Activated CD8-positive, alpha-beta memory T cell treated with anti-CD3 and anti-CD28 coated beads, Interleukin-2, amount 50 U/mL, for 1 hour (primary cell): Measurements from ENCODE around the gene SAMD3.
"Not testable (repeated sequence)": the region's sequence is repeated elsewhere in the genome, so short reads cannot be mapped to it uniquely, and the experiment has no call there.

Experiments
- DNase-seq: peaks from one replicate; pipeline ENCODE4 v3.0.0-alpha.2; 2020; ENCODE audit errors: extremely low read depth

SAMD3 gene

DNA sequence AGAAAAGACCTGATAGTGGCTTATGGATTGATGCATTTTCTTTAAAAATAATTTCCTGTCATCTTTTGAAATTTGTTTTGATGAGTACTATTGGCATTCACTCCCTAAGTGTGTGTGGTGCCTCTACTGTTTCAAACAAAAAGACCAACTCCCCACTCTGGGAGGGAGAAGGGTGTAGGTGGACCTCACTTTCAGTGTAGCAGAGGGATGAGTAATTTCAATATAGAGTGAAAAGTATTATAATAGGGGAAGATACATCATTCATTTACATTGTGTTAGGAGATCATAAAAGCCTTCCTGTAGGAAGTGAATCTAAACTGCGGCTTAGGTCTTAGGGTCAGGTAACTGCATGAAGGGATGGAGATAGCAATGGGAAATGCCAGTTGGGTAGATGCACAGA is 46.4 kb downstream of the SAMD3 start:
- no peak for DNase-seq

DNA sequence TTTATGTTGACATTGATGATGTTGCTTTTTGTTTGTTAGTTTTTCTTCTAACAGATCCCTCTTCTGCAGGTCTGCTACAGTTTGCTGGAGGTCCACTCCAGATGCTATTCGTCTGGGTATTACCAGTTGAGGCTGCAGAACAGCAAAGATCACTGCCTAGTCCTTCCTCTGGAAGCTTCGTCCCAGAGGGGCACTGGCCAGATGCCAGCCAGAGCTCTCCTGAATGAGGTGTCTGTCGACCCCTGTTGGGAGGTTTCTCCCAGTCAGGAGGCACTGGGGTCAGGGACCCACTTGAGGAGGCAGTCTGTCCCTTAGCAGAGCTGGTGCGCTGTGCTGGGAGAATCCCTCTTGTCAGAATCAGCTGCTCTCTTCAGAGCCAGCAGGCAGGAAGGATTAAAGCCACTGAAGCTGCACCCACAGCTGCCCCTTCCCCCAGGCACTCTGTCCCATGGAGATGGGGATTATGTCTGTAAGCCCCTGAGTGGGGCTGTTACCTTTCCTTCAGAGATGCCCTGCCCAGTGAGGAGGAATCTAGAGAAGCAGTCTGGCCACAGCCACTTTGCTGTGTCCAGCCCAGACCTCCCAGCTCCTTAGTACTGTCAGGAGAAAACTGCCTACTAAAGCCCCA is 49.3 kb downstream of the SAMD3 start:
- DNase-seq, result not testable (repeated sequence)

DNA sequence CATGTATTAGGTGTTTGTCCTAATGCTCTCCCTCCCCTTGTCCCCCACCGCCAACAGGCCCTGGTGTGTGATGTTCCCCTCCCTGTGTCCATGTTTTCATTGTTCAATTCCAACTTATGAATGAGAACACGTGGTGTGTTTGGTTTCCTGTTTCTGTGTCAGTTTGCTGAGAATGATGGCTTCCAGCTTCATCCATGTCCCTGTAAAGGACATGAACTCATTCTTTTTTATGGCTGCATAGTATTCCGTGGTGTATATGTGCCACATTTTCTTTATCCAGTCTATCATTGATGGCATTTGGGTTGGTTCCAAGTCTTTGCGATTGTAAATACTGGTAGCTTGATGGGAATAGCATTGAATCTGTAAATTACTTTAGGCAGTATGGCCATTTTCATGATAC is 52.6 kb downstream of the SAMD3 start:
- DNase-seq, result not testable (repeated sequence)

DNA sequence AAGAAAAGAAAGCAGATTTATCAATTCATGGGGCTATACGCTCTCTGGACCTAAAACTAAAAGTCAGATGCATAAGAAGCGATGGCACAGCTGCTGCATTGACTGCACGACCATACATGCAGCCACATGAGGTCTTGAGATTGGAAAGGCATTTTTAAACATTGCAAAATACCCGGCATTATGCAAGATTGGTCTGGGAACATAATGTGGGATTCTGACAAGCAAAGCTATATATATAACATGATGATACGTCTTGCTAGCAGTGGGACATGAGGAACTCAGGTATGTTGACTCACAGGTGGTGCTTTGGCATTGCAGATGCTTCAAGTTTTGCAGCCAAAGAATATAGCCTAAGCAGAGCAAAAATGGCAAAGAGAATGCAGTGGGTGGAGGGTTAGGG is 55.1 kb downstream of the SAMD3 start:
- DNase-seq, result no peak

DNA sequence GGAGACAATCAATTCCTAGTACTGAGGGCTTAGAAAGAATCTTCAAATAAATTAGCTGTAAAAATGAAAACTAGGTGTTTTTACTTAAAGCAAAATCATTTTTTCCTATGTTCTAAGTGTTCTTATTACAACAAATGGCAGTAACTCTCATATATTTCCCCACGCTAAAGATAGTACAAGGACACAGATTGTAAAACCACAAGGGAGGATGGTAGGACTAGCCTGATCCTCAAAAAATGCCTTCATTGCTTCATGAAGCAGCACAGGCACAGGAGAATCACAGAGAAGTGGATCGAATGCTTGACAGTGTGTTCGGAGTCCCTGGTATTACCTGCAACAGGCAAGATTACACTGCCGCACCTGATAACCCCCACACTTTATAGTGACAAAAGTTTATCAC is 58.5 kb downstream of the SAMD3 start:
- DNase-seq, result no peak

DNA sequence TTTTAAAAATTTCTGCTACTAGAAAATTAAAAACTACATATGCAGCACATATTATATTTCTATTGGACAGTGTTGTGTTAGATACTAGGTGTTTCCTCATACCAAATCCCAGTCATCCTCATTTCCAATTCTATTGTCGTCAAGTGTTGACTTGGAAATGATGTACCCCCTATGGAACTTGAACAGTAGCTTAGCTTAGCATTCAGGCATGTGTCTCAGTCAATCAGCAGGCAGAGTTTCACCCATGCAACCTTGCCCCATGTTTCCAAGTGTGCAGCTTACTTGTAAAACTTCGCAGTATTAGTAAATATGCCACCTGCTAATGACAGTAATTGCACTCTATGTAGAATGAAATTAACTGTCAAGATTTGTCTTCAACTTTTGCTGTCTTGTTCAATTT is 59.5 kb downstream of the SAMD3 start:
- no peak for DNase-seq

DNA sequence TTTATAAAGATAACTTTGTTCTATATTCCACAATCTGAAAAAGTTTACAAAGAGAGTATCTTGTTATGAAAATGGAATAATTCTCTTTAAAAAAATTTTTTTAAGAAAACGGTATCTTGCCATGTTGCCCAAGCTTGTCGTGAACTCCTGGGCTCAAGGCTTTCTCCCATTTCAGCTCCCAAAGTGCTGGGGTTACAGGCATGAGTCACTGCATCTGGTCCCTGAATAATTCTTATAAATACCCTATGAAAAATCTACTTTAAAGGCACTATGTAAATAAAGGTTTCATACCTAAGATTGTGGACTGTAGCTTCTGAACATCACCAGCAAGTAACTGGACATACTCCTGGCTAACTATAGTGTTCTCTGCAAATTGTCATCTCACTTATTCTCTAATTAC is 60.3 kb downstream of the SAMD3 start:
- no peak for DNase-seq

DNA sequence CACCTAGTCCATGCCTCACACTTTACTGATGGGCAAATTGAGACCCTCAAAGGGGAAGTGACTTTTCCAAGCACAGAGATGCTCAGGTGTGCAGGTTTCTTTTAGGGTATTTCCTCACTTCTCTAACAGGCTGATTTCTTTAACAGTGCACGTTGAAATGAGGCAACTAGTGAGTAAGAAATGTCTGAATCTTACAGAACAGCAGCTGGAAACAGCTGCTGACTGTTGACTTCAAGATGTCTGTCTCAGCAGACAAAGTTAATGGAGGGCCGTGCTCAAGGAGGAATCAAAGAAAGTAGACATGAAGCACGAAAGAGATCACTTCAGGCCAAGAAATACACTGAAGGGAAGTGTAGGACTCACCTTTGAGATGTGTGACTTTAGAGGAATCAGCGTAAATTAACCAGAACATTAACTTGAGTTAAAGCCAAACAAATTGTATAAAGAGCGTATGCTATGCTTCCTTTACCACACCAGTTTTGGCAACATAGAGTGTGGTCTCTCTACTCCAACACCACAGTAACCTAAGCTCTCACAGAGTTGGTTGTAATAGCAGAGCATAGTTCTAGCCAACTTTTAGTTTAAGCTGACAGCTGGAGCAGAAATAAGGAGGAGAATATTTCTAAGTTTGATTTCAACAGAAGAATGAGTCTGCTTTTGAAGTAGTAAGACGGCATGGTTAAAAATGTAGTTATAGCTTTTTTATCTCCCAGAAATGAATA is 60.9 kb downstream of the SAMD3 start:
- DNase-seq, result no peak

DNA sequence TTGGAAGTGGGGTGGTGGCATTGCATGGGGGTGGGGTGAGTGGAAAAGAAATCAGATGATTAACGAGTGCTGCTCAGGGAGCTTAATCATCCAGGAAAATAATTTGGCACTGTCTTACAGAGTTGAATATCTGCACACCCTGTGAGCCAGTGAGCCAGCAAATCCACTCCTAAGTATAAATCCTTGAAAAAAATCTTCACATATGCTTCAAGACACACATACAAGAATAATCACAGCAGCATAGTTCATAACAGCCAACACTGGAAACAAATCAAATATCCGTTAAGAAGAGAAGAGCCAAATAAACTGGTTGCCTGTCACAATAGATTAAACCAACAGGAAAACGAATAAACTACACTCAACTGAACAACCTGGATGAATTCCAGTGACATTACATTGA is 62.8 kb downstream of the SAMD3 start:
- no peak for DNase-seq

DNA sequence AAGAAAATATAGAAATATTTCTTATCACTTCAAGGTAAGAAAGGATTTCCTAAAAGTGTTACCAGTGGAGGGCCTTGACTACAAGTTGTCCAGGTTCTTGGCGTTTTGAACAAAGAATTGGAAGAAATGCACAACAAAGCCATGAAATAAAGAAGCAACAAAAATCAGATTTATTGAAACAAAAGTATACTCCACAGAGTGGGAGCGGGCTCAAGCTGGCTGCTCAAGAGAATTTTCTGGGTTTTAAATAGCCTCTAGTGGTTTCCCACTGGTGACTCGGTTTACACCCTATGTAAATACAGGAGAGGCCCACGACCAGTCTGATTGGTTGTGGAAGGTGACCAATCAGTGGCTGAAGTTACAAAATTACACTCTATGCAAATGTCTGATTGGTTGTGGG is 64.2 kb downstream of the SAMD3 start:
- no peak for DNase-seq

DNA sequence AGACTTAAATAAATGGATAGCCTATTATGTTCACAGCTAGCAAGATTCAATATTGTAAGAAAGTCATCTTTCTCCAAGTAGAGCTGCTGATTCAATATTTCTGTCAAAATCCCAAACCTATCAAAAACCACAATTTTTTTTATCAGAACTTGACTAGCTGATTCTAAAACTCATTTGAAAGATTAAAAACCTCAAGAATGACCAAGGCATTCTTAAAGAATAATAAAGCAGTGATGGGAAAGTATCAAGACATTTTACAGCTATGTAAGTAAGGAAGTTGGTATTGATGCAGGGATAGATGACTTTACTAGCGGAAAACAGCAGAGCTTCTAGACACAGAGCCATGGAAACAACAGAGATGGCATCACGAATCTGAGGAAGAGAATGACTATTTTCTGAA is 64.7 kb downstream of the SAMD3 start:
- DNase-seq, result no peak

DNA sequence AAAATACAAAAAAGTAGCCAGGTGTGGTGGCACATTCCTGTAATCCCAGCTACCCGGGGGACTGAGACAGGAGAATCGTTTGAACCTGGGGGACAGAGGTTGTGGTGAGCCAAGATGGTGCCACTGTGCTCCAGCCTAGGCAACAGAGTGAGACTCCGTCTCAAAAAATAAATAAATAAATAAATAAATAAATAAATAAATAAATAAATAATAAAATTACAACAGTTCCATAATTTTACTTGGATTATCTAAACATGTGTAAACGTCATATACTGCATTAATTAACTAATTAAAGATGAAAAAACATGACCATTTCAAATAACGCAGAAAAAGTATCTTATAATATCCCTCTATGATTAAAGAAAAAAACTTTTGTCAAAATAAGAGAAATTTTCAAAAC is 65.8 kb downstream of the SAMD3 start:
- no peak for DNase-seq

DNA sequence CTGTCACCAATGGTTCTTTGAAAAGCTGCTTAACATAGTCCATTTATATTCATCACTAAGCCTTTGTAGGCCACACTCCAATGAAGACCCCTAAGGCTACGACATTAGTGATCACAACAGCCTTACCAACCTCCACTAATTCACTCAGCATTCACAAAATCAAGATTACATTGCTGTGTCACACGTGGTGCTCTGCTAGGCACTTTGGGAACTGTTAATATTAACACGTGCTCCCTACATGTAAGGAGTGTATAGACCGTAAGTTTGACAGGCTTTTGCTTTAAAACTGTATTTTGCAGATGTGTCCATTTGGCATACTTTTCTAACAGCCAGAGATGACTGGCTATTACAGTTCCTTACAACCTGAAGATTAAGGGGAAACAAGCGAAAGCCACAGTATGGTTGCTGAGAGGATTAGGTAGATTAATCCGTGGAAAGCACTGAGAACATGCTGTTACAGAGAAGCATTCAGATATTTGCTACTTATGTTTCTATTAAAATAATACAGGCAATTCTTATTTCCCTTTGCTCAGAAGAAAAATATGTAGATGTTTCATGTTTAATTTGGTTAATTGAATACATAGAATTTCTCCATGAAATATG is 69.7 kb downstream of the SAMD3 start:
- no peak for DNase-seq

DNA sequence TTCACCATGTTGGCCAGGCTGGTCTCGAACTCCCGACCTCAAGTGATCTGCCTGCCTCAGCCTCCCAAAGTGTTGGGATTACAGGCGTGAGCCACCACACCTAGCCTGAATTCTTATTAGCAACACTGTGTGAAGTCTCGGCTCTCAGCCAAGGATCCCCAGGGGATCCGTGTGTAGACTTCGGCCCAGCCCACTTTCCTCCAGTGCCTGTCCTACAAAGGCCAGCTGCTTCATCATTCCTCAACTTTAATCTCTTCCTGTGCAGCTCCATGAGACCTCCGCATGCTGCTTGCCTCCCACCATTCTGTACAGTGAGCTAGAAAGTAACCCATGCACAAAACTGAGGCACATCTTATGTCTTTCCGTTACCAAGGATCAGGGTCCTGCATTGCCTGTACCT is 71.8 kb downstream of the SAMD3 start:
- no peak for DNase-seq

DNA sequence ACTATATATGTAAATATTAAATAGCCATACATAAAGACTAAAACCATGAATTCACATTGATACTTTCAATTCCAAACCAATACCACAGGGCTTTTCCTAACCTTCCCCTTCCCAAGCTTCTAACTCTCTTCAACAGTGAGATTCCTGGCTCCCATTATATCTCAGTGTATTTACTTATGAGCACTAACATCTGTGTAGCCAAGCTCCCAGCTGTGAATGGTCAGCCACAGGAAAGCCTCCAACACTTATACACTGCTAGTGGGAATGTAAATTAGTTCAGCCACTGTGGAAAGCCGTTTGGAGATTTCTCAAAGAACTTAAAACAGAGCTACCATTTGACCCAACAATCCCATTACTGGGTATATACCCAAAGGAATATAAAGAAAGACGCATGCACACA is 73.7 kb downstream of the SAMD3 start:
- not testable (repeated sequence) for DNase-seq

DNA sequence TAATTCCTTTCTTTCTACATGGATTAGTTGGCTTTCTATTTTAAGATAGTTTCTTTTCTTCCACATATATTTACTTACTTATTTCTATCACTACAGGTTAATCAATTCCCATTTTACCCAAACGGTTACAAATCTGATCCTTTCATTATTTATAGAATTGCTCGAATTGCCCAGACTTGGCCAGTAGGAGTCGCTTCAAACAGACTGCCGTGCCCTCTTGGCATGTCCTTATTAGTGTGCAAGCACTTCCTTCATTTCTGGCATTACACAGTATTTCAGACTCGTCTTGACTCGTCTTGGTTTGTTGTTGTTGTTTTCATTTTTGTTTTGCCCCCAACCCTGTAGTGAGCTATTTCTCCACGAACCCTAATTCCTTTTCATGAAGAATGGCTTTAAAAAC is 74.6 kb downstream of the SAMD3 start:
- DNase-seq, result no peak

DNA sequence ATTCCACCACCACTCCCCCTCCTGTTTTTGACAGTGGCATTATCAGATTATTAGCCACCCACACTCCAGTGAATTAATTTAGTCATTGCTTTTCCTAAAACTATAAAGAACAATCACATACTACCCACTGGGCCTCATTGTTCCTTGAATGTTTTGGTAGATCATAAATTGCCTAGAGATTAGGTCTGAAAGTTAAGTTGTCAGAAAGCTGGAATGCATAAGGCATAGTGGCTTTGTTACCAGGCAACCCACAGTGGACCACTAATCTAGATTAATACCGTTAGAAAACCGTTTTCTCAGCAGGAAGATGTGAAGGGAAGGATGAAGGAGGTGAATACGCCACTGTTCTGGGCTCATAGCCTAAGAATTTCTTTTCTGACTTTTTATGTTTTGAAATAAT is 75.6 kb downstream of the SAMD3 start:
- DNase-seq, result no peak

DNA sequence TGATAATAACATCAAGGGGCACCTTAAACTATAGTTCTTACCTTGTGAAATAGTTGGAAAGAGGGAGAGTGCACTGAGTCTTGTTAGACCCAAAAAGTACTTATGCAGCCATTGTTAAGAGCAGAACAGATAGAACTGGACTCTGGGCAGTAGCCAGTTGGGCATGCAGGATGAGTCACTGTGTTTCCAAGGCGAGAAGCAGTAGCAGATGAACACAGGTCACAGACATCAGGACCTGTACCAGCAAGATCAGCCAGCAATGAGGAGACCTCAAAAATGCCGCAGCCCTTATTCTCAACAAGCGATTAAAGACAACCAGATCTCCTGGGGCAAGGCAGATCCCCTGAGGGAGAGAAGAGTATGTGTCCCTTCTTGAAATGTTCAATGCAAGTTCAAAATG is 79.0 kb downstream of the SAMD3 start:
- DNase-seq, result no peak

DNA sequence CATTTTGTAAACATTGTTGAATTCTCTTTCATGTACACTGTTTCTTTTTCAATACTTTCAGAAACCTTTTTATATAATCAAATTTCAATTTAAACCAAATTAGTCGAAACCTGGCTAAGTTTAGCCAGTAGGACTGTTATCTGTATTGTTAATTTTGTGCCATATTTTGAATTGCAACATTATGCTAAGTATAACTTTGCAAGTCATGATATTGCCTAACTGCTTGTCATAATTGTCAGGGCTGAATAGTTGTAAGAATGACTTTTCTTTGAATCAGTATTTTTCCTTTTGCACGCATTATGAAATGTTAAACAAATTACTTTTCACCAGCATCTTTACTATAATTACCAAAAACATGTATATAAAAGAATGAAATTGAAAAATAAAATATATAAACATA is 82.7 kb downstream of the SAMD3 start:
- DNase-seq, result no peak

DNA sequence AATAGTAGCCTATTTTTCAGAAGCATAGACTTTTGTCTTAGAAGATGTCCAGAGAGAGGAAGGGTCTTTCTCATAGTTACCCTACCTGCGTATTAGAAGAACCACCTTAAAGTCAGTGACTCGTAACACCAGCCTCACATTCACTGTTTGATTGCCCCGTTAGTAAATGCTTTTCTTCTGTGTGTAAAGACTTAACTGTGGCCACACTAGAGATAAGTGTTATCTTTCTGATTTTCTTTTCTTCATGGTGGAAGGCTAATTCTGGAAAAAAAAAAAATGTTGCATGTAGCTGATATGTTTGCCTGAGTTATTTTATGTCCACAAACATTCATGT is 83.9 kb downstream of the SAMD3 start:
- DNase-seq, result no peak

DNA sequence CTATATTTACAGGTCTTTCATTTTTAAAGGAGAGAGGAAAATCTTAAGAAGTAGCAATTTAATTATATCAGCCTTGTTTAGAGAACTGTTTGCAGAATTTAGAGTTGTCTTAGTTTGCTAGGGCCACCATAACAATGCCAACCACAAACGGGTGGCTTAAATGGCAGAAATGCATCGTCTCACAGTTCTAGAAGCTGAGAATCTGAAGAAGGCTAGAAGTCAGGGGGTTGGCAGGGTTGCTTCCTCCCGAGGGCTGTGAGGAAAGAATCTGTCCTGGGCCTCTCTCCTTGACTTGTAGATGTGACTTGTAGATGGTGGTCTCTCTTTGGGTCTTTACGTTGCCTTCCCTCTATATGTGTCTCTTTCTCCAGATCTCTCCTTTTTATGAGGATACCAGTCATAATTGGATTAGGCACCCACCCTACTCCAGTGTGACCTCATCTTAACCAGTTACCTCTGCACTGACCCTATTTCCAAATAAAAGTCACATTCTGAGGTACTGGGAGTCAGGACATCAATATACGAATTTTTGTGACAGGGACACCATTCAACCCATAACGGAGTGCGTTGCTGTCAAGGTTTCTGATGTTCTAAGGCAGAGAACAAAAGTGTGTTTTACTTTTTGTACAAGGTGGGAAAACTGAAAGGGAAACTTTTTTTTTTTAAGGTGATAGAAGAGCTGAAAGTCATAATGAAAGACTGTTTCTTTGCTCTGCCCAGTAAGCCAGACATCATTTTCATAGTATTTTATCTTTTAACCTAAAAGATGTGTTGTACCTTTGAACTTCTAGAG is 84.4 kb downstream of the SAMD3 start:
- DNase-seq, result no peak

DNA sequence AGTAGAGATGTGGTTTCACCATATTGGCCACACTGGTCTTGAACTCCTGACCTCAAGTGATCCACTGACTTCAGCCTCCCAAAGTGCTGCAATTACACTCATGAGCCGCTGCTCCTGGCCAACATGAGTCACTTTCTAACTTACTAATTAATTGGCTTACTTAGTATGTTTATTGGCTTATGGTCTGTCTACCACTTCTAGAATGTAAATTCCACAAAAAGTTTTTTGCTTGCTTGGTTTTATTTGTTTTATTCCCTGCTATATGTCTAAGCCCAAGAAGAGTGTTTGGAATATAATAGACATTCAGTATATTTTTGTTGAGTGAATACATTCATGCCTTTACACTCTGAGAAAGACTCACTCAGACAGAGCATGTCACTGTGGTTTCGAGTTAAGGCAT is 86.0 kb downstream of the SAMD3 start:
- DNase-seq, result no peak

DNA sequence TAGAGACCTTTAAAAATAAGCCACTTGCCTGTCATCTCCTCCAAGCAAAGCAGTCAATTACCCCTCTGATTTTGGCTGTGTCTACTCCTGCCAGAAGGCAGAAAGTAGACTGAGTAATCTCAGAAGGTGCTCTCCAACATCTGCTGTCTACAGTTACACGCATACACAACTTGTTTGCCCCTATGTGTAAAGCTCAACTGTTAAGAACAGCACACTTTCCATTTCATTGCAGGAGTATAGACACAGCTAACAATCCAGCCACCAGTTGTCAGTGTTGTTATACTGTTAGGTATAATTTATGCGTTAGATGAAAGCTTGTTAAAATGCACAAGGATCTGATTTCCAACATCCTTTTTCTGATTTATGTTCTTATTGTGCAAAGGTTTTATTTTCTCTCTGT is 88.2 kb downstream of the SAMD3 start:
- no peak for DNase-seq
